Osteoblast (primary cell): ENCODE measurements around the gene RBFOX2. TPM values are rescaled to one million over a fixed set of nuclear protein-coding genes. Genes with fewer than 3 reads are reported as not detected.

ENCODE experiments used
- DNase-seq: peaks from one replicate; pipeline ENCODE4 v3.0.0; 2011; ENCODE audit warnings: low spot score, mixed read lengths; ENCODE audit not compliant: insufficient read length; ENCODE audit errors: missing footprints
- H2AFZ ChIP-seq: 2 replicates; pipeline ENCODE4 v1.6.0; 2011; ENCODE audit warnings: mild to moderate bottlenecking, low read length
- H3K27ac ChIP-seq: 2 replicates; pipeline ENCODE4 v1.5.1; 2011; ENCODE audit warnings: mild to moderate bottlenecking, low read depth, low read length, moderate library complexity
- H3K27me3 ChIP-seq: 2 replicates; pipeline ENCODE4 v1.6.0; 2012; ENCODE audit warnings: mild to moderate bottlenecking, control low read depth, inconsistent platforms, low read length, moderate library complexity; ENCODE audit not compliant: insufficient read depth
- H3K36me3 ChIP-seq: 2 replicates; pipeline ENCODE4 v1.5.1; 2011; ENCODE audit warnings: mild to moderate bottlenecking, low read length, control low read depth, moderate library complexity; ENCODE audit not compliant: insufficient read depth
- H3K4me1 ChIP-seq: 2 replicates; pipeline ENCODE4 v1.5.1; 2011; ENCODE audit warnings: mild to moderate bottlenecking, low read length, control low read depth, moderate library complexity; ENCODE audit not compliant: insufficient read depth
- H3K4me2 ChIP-seq: 2 replicates; pipeline ENCODE4 v1.6.0; 2011; ENCODE audit warnings: mild to moderate bottlenecking, low read length; ENCODE audit not compliant: insufficient read depth
- H3K4me3 ChIP-seq: fragments of 200-600 bp; sonication (generic); 3 replicates; pipeline ENCODE4 v1.5.1; 2012; ENCODE audit warnings: mild to moderate bottlenecking, low read length, inconsistent platforms; ENCODE audit not compliant: insufficient read depth
- H3K79me2 ChIP-seq: 2 replicates; pipeline ENCODE4 v1.6.0; 2012; ENCODE audit warnings: mild to moderate bottlenecking, low read length, control low read depth, inconsistent platforms; ENCODE audit not compliant: insufficient read depth
- H3K9me3 ChIP-seq: 2 replicates; pipeline ENCODE4 v1.5.1; 2011; ENCODE audit warnings: low read depth, low read length, control low read depth
- H4K20me1 ChIP-seq: 2 replicates; pipeline ENCODE4 v1.6.0; 2012; ENCODE audit warnings: mild to moderate bottlenecking, low read length, control low read depth; ENCODE audit not compliant: insufficient read depth
- CTCF ChIP-seq: IDR thresholded peaks from 2 replicates; pipeline ENCODE4 v1.5.1; 2011; ENCODE audit warnings: mild to moderate bottlenecking, low read depth, low read length, moderate library complexity; ENCODE audit errors: extremely low read depth
- total RNA-seq: library from RNA; depleted of rRNA; stranded (reverse); fragments of >200 nt; gene quantifications from 2 replicates; pipeline ENCODE4 v1.2.3, GENCODE V29; 2012

The RBFOX2 gene
- total RNA-seq, 1 donor, result 171 TPM

GRCh38 chr22:35894464-35894878 lies 134.2 kb downstream of the RBFOX2 start:
- peaks cover 53% of the 10 kb centered on the region for H4K20me1 ChIP-seq
- H3K27ac ChIP-seq, result peak overlapping the region; percentile 17
- no peak for TF ChIP-seq CTCF
- DNase-seq, result no peak
- peaks cover 28% of the 10 kb centered on the region for H3K4me1 ChIP-seq
- peak overlapping the region; percentile 36 for H3K4me3 ChIP-seq
- H3K79me2 ChIP-seq, result peaks cover 86% of the 10 kb centered on the region
- no peaks in the 10 kb centered on the region for H3K9me3 ChIP-seq
- H3K4me2 ChIP-seq, result peak overlapping the region; percentile 66
- no peaks in the 10 kb centered on the region for H3K36me3 ChIP-seq
- H3K27me3 ChIP-seq, result no peaks in the 10 kb centered on the region
- H2AFZ ChIP-seq, result no peak overlapping the region

DNA sequence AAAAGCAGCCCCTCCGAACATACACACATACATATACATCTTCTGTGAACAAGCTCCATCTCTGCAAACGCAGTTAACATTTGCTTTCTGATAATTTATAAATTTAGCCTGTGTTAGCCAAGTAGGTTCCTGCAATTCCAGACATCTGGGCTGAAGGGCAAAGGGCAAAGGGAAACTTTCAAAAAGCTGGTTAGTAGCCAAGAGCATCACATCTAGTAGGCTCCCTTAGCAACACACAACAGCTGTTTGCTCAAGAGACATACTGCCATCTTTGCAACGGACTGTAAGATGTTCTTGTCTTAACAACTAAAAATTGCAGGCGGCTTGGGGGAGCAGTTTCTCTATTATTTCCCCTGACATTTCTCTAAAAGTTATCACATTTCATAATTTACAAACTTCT lies 134.9 kb downstream of the RBFOX2 start:
- peaks cover 90% of the 10 kb centered on the region for H3K79me2 ChIP-seq
- H3K4me3 ChIP-seq, result no peak overlapping the region
- peaks cover 55% of the 10 kb centered on the region for H4K20me1 ChIP-seq
- no peak overlapping the region for H3K4me2 ChIP-seq
- TF ChIP-seq CTCF, result no peak
- H3K4me1 ChIP-seq, result peaks cover 28% of the 10 kb centered on the region
- H3K27ac ChIP-seq, result no peak overlapping the region
- H3K27me3 ChIP-seq, result no peaks in the 10 kb centered on the region
- DNase-seq, result no peak
- H2AFZ ChIP-seq, result no peak overlapping the region
- no peaks in the 10 kb centered on the region for H3K36me3 ChIP-seq
- H3K9me3 ChIP-seq, result no peaks in the 10 kb centered on the region

- peaks cover 90% of the 10 kb centered on the region for H3K79me2 ChIP-seq
- H3K4me2 ChIP-seq, result peak overlapping the region; percentile 26
- peak overlapping the region; percentile 4 for H3K27ac ChIP-seq
- H3K36me3 ChIP-seq, result no peaks in the 10 kb centered on the region
- peaks cover 32% of the 10 kb centered on the region for H3K4me1 ChIP-seq
- H3K4me3 ChIP-seq, result no peak overlapping the region
- H3K9me3 ChIP-seq, result no peaks in the 10 kb centered on the region
- H4K20me1 ChIP-seq, result peaks cover 62% of the 10 kb centered on the region
- H3K27me3 ChIP-seq, result no peaks in the 10 kb centered on the region
- no peak for TF ChIP-seq CTCF
- no peak for DNase-seq
- no peak overlapping the region for H2AFZ ChIP-seq
Observed at GRCh38 chr22:35892192-35892591, 136.4 kb downstream of the RBFOX2 start.

GRCh38 chr22:35891442-35891841 lies 137.2 kb downstream of the RBFOX2 start:
- peaks cover 88% of the 10 kb centered on the region for H3K79me2 ChIP-seq
- H3K27ac ChIP-seq, result peak overlapping the region; percentile 4
- no peak overlapping the region for H3K4me2 ChIP-seq
- H3K4me3 ChIP-seq, result no peak overlapping the region
- no peak for TF ChIP-seq CTCF
- H4K20me1 ChIP-seq, result peaks cover 59% of the 10 kb centered on the region
- DNase-seq, result no peak
- no peaks in the 10 kb centered on the region for H3K9me3 ChIP-seq
- H3K4me1 ChIP-seq, result peaks cover 33% of the 10 kb centered on the region
- H3K27me3 ChIP-seq, result no peaks in the 10 kb centered on the region
- no peaks in the 10 kb centered on the region for H3K36me3 ChIP-seq
- H2AFZ ChIP-seq, result no peak overlapping the region
